Lung (tissue), 12 donors: ENCODE measurements around the gene MRPS16. TPM values are rescaled to one million over a fixed set of nuclear protein-coding genes. Genes with fewer than 3 reads are reported as not detected.

ENCODE experiments used
- ATAC-seq: fragments of 200-7000 bp; cut with Tn5 transposase; one replicate; pipeline ENCODE4 v1.9.1; 2020; ENCODE audit warnings: moderate number of reproducible peaks; ENCODE audit not compliant: insufficient read depth, low FRiP score
- DNase-seq, 3 donors: peaks; one replicate each; pipeline ENCODE4 v3.0.0-alpha.2; 2013 to 2017
- H3K27ac ChIP-seq, 2 donors: one replicate each; pipeline ENCODE4 v1.5.1; 2013; ENCODE audit warnings: mild to moderate bottlenecking in 2 of 2, moderate library complexity in 2 of 2, control low read depth in 1 of 2, inconsistent platforms in 1 of 2, low read depth in 1 of 2, low read length in 1 of 2
- H3K27me3 ChIP-seq, 3 donors: one replicate each; pipeline ENCODE4 v1.5.1; 2013; ENCODE audit warnings: low read length in 2 of 3; ENCODE audit not compliant: control insufficient read depth in 3 of 3, insufficient read depth in 3 of 3
- H3K36me3 ChIP-seq, 4 donors: one replicate each; pipeline ENCODE4 v1.5.1; 2013; ENCODE audit warnings: low read length in 4 of 4, mild to moderate bottlenecking in 1 of 4, moderate library complexity in 1 of 4; ENCODE audit not compliant: control insufficient read depth in 4 of 4, insufficient read depth in 4 of 4
- H3K4me1 ChIP-seq, 5 donors: one replicate each; pipeline ENCODE4 v1.5.1; 2013; ENCODE audit warnings: low read length in 5 of 5, mild to moderate bottlenecking in 2 of 5, moderate library complexity in 1 of 5; ENCODE audit not compliant: control insufficient read depth in 5 of 5, insufficient read depth in 5 of 5
- H3K4me3 ChIP-seq: one replicate; pipeline ENCODE4 v1.5.1; 2013; ENCODE audit warnings: mild to moderate bottlenecking, control low read depth, moderate library complexity
- H3K9ac ChIP-seq, 2 donors: one replicate each; pipeline ENCODE4 v1.5.1; 2013; ENCODE audit warnings: low read length in 2 of 2, control low read depth in 1 of 2; ENCODE audit not compliant: insufficient read depth in 1 of 2
- H3K9me3 ChIP-seq, 4 donors: one replicate each; pipeline ENCODE4 v1.5.1; 2013; ENCODE audit warnings: low read length in 3 of 4, mild to moderate bottlenecking in 1 of 4, moderate library complexity in 1 of 4; ENCODE audit not compliant: control insufficient read depth in 4 of 4, insufficient read depth in 3 of 4
- CTCF ChIP-seq: IDR thresholded peaks from 2 replicates; pipeline ENCODE4 v1.5.1; 2012; ENCODE audit warnings: mild to moderate bottlenecking; ENCODE audit errors: control extremely low read depth, extremely low read depth
- WGBS, 2 donors: extraction: QIAGEN DNeasy Blood & Tissue Kit; methylation state at CpG; one replicate each; pipeline ENCODE4 v1.1.7; 2013; 5-methylcytosine and 5-hydroxymethylcytosine counted together
- polyA plus RNA-seq, 2 donors: library from polyadenylated mRNA; stranded (reverse); fragments of 200-250 nt; gene quantifications; one replicate each; pipeline ENCODE4 v1.2.1, GENCODE V29; 2013
- total RNA-seq, 2 donors: library from RNA; depleted of rRNA in 1 of 2; stranded (reverse); fragments of >200 nt in 1 of 2; gene quantifications; one replicate each; pipeline ENCODE4 v1.2.1, GENCODE V29; 2014 to 2021
- donor health status: control.
- donor health status: control.
- donor health status: Bipolar disorder and iron deficiency.
- donor health status: healthy.
- donor health status: DM: yes; HTN: yes; CAD: no.

MRPS16 gene
- total and polyA plus RNA-seq, 4 donors: 32.7 to 96.1 (median 63.4) TPM

- Histone ChIP-seq H3K4me1 (peaks cover 0 to 2% (median 0%) of the 10 kb centered on the region in 5 donors), H3K4me3 (no peak overlapping the region), H3K27me3 (no peaks in the 10 kb centered on the region), H3K9me3 (no peaks in the 10 kb centered on the region), H3K27ac (no peak overlapping the region), H3K9ac (no peak overlapping the region), H3K36me3 (peaks cover 13 to 17% (median 13%) of the 10 kb centered on the region in 4 donors)
- no peak for TF ChIP-seq CTCF
- 69 to 86% methylated on average over 3 of the region's 3 CpGs for WGBS, 2 donors
- no peak for DNase-seq
- ATAC-seq: no peak
Measured at GRCh38 chr10:73228247-73228646, 24.2 kb downstream of the MRPS16 start.

GRCh38 chr10:73226663-73227062 lies 25.8 kb downstream of the MRPS16 start:
- no peak overlapping the region for H3K27ac ChIP-seq
- peaks cover 9 to 14% (median 13%) of the 10 kb centered on the region in 4 donors for H3K36me3 ChIP-seq
- H3K27me3 ChIP-seq: no peaks in the 10 kb centered on the region
- TF ChIP-seq CTCF: no peak
- DNase-seq (no peak), ATAC-seq (no peak)
- H3K4me3 ChIP-seq: no peak overlapping the region
- H3K4me1 ChIP-seq: peaks cover 0 to 2% (median 0%) of the 10 kb centered on the region in 5 donors
- no peaks in the 10 kb centered on the region for H3K9me3 ChIP-seq
- H3K9ac ChIP-seq: no peak overlapping the region

GRCh38 chr10:73225518-73225917 lies 26.9 kb downstream of the MRPS16 start:
- H3K27me3 ChIP-seq: no peaks in the 10 kb centered on the region
- ATAC-seq: no peak
- peaks cover 0 to 2% (median 0%) of the 10 kb centered on the region in 5 donors for H3K4me1 ChIP-seq
- H3K9me3 ChIP-seq: no peaks in the 10 kb centered on the region
- no peak overlapping the region for H3K27ac ChIP-seq
- no peak for TF ChIP-seq CTCF
- H3K9ac ChIP-seq: no peak overlapping the region
- H3K4me3 ChIP-seq: no peak overlapping the region
- peaks cover 7 to 12% (median 9%) of the 10 kb centered on the region in 4 donors for H3K36me3 ChIP-seq
- DNase-seq: no peak

GRCh38 chr10:73220989-73221388 lies 31.5 kb downstream of the MRPS16 start:
- ATAC-seq: no peak
- H3K4me1 ChIP-seq: no peaks in the 10 kb centered on the region

More at GRCh38 chr10:73220989-73221388, 31.5 kb downstream of the MRPS16 start:
- no peak for TF ChIP-seq CTCF
- no peak for DNase-seq
- Histone ChIP-seq H3K9me3 (peaks cover 0 to 3% (median 0%) of the 10 kb centered on the region in 4 donors), H3K9ac (no peak overlapping the region), H3K4me3 (no peak overlapping the region), H3K27me3 (no peaks in the 10 kb centered on the region), H3K27ac (no peak overlapping the region), H3K36me3 (peaks cover 5 to 24% (median 15%) of the 10 kb centered on the region in 4 donors)
- 83 to 92% methylated on average over 1 of the region's 1 CpG for WGBS, 2 donors
